Activated CD8-positive, alpha-beta memory T cell treated with anti-CD3 and anti-CD28 coated beads, Interleukin-2, amount 50 U/mL, for 48 hours (primary cell): ENCODE measurements around the gene SCAI.
A peak's percentile ranks its signal among the peaks of the same experiment; 100 is the strongest.
"Not testable (repeated sequence)": the region's sequence is repeated elsewhere in the genome, so short reads cannot be mapped to it uniquely, and the experiment has no call there.

Source experiments
- DNase-seq: peaks from one replicate; pipeline ENCODE4 v3.0.0-alpha.2; 2020

Gene SCAI

DNA sequence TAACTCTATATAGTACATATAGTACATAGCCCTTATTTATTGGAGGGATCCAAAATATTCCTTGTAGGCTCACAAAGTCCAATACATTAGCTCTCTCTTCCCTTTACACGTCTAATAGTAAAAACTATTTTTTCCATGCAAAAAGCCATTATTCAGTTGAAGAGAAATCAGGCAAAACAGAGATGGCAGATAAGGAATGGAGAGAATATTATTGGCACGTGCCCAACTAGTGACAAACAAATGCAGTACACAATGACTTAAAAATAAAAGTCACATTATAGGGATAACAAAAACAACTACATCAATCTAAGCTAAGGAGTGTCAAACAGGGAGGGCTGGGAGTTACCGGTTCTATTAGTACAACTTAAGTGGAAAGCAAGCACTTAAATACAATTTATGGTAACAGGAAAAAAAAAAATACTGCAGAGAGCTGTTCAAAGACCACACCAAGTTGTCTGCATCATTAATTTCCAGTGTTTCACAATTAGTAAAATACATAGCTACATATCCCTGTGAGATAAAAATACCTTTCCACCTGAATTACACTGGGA lies 4.1 kb upstream of the SCAI start:
- DNase-seq, result no peak

DNA sequence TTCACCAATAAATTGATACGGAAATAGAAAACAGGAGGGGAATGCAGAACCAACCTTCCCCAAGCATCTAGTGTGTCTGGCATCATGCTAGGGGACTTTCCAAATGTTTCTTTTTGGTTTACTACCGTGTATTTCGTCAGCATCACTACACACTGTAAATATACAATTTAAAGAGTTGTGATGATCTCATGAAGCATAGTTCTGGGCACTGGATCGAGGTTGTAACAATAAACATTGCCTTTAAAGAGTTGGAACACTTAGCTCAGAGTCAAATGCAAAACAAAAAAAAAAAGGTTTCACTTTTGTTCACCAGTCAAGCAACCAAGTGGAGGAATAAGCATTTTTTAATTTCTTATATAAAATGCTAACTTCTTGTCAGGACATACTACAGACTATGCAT lies 2.9 kb upstream of the SCAI start:
- DNase-seq, result no peak

DNA sequence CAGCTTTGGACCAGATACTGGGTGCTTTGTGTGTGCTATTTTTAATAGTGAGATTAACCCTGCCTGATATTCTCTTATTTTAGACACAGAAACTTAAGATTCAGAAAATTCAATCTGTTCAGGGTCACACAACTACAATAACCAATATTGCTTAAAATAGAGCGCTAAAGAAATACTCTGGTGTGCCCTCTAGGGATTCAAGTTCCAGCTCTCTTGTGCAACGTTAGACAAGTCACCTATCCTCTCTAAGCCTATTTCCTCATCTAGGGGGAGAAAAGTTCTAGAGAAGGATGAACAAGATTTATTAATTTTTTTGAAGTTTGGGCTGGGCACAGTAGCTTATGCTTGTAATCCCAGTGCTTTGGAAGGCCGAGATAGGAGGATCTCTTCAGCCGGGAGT lies 2.1 kb upstream of the SCAI start:
- no peak for DNase-seq

- DNase-seq, result peak; percentile 61
Measured at GRCh38 chr9:125142560-125143376, 560 bp downstream of the SCAI start.

DNA sequence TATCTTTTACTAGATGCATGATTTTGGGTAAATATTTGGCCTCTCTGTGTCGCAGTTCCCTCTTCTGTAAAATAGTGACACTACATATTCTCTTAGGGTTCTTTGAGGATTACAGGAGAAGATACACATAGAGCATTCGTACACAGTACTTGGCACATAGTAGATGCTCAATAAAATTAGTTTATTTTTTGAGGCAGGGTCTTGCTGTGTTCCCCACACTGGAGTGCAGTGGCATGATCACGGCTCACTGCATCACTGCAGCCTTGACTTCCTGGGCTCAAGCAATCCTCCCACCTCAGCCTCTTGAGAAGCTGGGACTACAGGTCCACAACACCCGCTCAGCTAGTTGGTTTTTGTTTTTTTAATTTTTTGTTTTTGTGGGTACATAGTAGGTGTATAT lies 1.6 kb downstream of the SCAI start:
- peak; percentile 7 for DNase-seq

DNA sequence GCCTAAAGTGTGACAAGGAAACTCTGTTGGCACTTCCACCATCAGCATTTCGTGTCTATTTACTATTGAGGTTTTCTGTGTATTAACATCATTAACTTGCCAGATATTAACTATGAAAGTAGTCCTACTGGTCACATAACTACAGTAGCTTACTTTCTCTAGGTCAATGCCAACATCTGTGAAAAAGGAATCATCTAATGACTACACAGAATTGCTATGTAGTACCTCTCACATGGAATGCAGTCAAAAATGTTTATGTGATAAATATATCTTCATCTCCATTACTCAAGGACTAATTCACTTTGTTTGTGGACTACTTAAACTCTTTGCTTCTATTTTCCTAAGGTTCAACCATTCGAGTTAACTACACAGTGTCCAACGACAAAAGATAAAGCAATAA lies 2.1 kb downstream of the SCAI start:
- DNase-seq, result no peak

GRCh38 chr9:125140576-125140975 lies 2.8 kb downstream of the SCAI start:
- DNase-seq, result peak; percentile 20

DNA sequence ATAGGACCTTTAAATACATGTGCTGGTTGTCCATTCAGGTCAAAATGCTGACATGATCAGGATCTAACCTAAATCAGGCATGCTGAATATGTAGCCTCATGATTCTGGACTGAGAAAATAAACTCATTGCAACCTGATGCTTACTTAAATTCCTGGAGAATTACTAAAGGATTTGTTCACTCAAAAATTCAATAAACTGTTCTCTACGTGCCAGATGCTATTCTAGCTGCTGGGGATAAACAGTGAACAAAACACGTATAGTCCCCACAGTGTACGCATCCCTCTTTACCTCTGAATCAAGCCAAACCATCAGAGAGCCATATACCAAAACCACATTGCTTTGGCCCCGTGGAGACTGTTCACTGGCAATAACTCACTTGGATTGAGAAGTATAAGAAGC lies 6.1 kb downstream of the SCAI start:
- DNase-seq, result no peak

GRCh38 chr9:125134976-125135375 lies 8.4 kb downstream of the SCAI start:
- no peak for DNase-seq

- DNase-seq, result no peak
Measured at GRCh38 chr9:125133403-125134329, 9.7 kb downstream of the SCAI start.

GRCh38 chr9:125131778-125132177 lies 11.6 kb downstream of the SCAI start:
- DNase-seq, result no peak

DNA sequence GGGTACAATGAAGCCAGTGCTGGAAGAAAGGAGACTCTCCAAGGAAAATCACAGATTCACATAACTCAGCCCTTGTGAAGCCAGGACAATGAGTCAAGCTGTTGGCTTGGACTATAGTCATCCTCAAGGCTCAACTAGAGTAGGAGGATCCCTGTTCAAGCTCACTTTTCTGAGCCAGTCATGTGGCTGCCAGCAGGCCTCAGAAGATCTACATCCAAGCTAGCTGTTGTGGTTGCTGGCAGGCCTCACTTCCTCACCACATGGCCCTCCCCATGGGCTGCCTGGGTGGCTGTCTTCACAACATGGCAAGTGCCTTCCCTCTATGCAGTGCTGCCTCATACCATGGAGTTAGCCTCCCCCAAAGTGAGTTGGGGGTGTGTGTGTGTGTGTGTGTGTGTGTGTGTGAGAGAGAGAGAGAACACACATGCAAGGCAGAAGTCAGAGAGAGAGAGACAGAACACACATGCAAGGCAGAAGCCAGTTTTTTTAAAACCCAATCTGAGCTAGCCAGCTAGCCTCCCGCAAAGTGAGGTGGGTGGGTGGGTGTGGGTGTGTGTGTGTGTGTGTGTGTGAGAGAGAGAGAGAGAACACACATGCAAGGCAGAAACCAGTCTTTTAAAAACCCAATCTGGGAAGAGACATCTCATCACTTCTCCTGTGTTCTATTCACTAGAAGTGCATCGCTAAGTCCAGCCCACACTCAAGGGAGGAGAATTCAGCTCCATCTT lies 17.1 kb downstream of the SCAI start:
- DNase-seq, result peak; percentile 84

DNA sequence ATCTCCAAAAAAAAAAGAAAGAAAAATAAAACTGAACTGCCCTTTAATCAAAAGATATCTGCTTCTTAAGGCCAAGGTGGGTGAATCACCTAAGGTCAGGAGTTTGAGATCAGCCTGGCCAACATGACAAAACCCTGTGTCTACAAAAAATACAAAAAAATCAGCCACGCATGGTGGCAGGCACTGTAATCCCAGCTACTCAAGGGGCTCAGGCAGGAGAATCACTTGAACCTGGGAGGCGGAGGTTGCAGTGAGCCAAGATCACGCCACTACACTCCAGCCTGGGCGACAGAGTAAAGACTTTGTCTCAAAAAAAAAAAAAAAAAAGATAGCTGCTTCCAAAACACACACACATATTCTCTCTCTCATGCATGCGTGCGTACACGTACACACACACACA lies 17.8 kb downstream of the SCAI start:
- DNase-seq, result no peak

DNA sequence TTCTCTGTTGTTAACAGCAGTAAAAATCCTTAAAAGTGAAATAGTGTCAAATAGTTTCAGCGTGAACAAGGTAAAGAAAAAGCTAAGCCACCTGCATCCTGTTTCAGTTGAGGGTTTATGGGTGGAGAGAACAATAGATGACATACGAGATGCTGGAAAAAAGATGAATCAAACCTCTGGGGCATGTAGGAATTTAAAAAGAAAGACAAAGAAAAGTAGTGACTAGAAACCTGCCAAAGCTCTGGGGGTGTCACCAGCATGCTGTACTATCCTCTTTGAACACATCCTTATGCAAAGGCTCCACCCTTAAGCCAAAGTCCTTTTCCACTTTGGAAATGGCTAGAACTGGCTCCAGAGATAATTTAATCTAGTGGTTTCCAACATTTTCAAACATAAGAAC lies 22.2 kb downstream of the SCAI start:
- no peak for DNase-seq

- DNase-seq, result no peak
Measured at GRCh38 chr9:125119643-125120286, 23.6 kb downstream of the SCAI start.

DNA sequence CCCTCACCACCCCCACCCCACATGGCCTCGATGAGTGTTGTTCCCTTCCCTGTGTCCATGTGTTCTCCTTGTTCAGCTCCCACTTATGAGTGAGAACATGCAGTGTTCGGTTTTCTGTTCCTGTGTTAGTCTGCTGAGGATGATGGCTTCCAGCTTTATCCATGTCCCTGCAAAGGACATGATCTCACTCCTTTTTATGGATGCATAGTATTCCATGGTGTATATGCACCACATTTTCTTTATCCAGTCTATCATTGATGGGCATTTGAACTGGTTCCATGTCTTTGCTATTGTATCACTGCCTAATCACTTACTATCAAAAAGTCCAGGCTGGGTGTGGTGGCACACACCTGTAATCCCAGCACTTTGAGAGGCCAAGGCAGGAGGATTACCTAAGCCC lies 24.6 kb downstream of the SCAI start:
- DNase-seq, result not testable (repeated sequence)

- DNase-seq, result not testable (repeated sequence)
Measured at GRCh38 chr9:125114503-125114902, 28.8 kb downstream of the SCAI start.

DNA sequence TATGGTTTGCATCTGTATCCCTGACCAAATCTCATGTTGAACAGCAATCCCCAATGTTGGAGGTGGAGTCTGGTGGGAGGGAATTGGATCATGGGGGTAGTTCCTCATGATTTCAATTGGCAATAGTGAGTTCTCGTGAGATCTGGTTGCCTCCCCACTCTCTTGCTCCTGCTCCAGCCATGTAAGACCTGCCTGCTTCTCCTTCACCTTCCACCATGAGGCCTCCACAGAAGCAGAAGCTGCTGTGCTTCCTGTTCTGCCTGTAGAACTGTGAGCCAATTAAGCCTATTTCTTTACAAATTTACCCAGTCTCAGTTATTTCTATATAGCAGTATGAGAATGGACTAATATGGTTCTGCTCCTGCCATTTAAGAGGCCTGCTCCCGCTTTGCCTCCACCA lies 32.9 kb downstream of the SCAI start:
- DNase-seq, result no peak

GRCh38 chr9:125108541-125108940 lies 34.8 kb downstream of the SCAI start:
- DNase-seq, result not testable (repeated sequence)

- DNase-seq, result no peak
Measured at GRCh38 chr9:125106285-125106893, 36.9 kb downstream of the SCAI start.

GRCh38 chr9:125103770-125104460 lies 39.4 kb downstream of the SCAI start:
- DNase-seq, result no peak
